Duodenal mucosa (tissue), 2 donors: ENCODE measurements around the gene CHRM3.

Source experiments
- H3K27ac ChIP-seq: one replicate; pipeline ENCODE4 v1.7.0; 2013; ENCODE audit warnings: low read depth, low read length
- H3K27me3 ChIP-seq, 2 donors: one replicate each; pipeline ENCODE4 v1.7.0; 2013; ENCODE audit warnings: low read length in 2 of 2, control low read depth in 1 of 2; ENCODE audit not compliant: insufficient read depth in 2 of 2, control insufficient read depth in 1 of 2
- H3K36me3 ChIP-seq, 2 donors: one replicate each; pipeline ENCODE4 v1.7.0; 2013; ENCODE audit warnings: low read length in 2 of 2, control low read depth in 1 of 2; ENCODE audit not compliant: insufficient read depth in 2 of 2, control insufficient read depth in 1 of 2
- H3K4me1 ChIP-seq, 2 donors: one replicate each; pipeline ENCODE4 v1.7.0; 2013; ENCODE audit warnings: low read length in 2 of 2, control low read depth in 1 of 2; ENCODE audit not compliant: insufficient read depth in 2 of 2, control insufficient read depth in 1 of 2
- H3K4me3 ChIP-seq, 2 donors: one replicate each; pipeline ENCODE4 v1.7.0; 2013; ENCODE audit warnings: low read length in 2 of 2, low read depth in 1 of 2
- H3K9ac ChIP-seq, 2 donors: one replicate each; pipeline ENCODE4 v1.7.0; 2013; ENCODE audit warnings: low read length in 2 of 2, low read depth in 1 of 2
- H3K9me3 ChIP-seq, 2 donors: one replicate each; pipeline ENCODE4 v1.7.0; 2013; ENCODE audit warnings: low read length in 2 of 2, control low read depth in 1 of 2; ENCODE audit not compliant: control insufficient read depth in 1 of 2

Gene CHRM3

DNA sequence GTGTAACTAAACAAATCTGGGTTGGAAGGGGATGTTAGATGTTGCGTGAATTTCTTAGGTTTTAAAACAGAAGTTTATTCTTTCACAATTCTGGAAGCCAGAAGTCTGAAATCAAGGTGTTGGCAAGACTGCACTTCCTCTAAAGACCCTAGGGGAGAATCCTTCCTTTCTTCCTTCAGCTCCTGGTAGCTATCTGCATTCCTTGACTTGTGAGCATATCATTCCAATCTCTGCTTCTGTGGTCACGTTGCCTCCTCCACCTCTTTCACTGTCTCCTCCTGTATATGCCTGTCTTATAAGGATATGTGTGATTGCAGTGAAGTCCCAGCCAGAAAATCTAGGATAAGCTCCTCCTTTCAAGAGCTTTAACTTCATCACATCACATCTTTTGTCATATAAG lies 7.7 kb downstream of the CHRM3 start:
- no peak overlapping the region for H3K27ac ChIP-seq
- H3K9ac ChIP-seq: no peak overlapping the region
- H3K9me3 ChIP-seq: no peaks in the 10 kb centered on the region
- no peak overlapping the region for H3K4me3 ChIP-seq
- H3K27me3 ChIP-seq: no peaks in the 10 kb centered on the region
- H3K4me1 ChIP-seq: no peaks in the 10 kb centered on the region
- no peaks in the 10 kb centered on the region for H3K36me3 ChIP-seq

GRCh38 chr1:239413916-239414315 lies 27.5 kb downstream of the CHRM3 start:
- Histone ChIP-seq H3K4me3 (no peak overlapping the region), H3K27ac (no peak overlapping the region), H3K9ac (no peak overlapping the region), H3K27me3 (no peaks in the 10 kb centered on the region), H3K36me3 (no peaks in the 10 kb centered on the region), H3K9me3 (no peaks in the 10 kb centered on the region), H3K4me1 (no peaks in the 10 kb centered on the region)

DNA sequence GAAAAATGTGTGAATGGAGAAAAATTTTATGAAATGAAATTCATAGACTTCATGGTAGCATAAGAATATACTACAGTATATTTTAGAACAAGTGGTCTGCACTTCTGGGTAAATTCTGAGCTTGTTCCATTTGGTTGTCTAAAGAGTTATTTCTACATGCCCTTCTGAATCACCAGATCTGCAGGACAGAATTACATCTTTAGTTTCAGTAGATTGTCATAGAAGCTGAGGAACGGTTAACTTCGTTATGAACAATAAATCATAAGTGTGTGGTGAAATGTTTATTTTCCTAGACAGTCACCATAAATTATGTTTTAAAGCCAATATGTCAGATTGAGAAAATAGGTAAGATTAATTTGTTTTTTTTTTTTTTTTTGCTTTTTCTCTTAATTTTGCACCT lies 30.9 kb downstream of the CHRM3 start:
- Histone ChIP-seq H3K4me1 (no peaks in the 10 kb centered on the region), H3K27me3 (no peaks in the 10 kb centered on the region), H3K27ac (no peak overlapping the region), H3K9ac (no peak overlapping the region), H3K36me3 (no peaks in the 10 kb centered on the region), H3K9me3 (no peaks in the 10 kb centered on the region), H3K4me3 (no peak overlapping the region)

DNA sequence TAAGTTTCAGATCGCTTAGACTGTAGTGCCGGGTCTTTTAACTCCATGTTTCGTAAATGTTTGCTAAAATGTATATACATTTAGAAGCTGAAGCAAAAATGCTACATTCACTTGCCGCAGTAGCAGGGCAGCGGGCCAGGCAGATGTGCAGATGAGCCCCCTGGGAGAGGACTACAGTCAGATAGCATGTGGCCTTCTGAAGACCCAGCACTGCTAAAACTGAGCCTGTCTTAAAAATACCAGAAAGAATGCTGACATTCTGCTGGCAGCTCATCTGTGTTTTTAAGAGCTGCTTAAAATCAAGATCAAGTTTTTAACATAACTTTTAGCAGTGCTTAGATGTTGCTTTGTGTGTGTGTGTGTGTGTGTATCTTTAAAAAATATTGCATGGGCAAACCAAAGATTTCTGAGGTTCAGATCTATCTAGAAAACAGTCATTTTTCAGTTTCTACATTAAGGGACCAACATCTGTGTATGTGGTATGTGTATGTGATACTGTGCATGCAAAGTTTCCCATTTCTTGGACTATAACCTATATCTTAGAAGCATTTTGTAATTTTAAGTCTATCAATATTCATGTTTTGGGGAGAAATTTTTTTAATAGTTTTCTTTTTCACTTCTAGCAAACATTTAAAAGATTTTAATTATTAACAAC lies 31.7 kb downstream of the CHRM3 start:
- Histone ChIP-seq H3K9me3 (no peaks in the 10 kb centered on the region), H3K36me3 (no peaks in the 10 kb centered on the region), H3K27me3 (no peaks in the 10 kb centered on the region), H3K4me1 (no peaks in the 10 kb centered on the region), H3K4me3 (no peak overlapping the region), H3K9ac (no peak overlapping the region), H3K27ac (no peak overlapping the region)

DNA sequence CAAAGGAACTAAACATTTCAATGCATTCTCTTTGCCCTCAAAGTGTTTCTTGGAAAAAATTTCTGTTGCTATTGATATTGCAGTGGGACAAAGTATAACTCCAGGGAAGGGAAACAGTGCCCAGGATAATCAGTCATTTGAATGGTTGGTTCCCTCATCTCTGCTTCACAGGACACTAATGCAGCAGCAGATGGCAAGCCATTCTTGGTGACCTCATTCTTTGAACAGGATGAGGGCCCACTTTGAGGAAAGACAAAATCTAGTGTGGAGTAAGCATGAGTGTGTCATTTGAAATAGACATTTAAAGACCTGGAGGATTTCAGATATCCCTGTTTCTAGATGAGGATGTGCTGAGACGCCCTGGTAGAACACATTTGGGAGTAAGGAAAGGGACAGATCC lies 32.3 kb downstream of the CHRM3 start:
- H3K36me3 ChIP-seq: no peaks in the 10 kb centered on the region
- H3K9ac ChIP-seq: no peak overlapping the region
- no peaks in the 10 kb centered on the region for H3K4me1 ChIP-seq
- H3K9me3 ChIP-seq: no peaks in the 10 kb centered on the region
- no peak overlapping the region for H3K4me3 ChIP-seq
- H3K27ac ChIP-seq: no peak overlapping the region
- H3K27me3 ChIP-seq: no peaks in the 10 kb centered on the region

DNA sequence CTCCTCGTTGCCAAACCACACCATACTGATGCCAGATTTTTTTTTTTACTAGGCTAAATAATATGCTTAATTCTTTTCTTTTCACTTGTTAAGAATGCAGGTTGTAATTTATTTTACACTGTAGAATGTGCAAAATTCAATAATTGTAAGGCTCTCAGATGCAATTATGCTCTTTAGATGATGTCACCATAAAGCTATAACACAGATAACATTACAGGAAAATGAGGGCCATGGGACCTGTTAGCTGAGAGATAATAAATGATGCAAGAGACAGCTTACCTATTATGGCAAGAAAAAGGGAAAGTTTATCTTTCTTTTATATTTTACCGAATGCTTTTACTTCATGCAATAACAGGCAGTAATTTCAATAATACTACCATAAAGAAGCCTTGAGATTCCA lies 35.4 kb downstream of the CHRM3 start:
- H3K36me3 ChIP-seq: no peaks in the 10 kb centered on the region
- no peak overlapping the region for H3K27ac ChIP-seq
- H3K4me1 ChIP-seq: no peaks in the 10 kb centered on the region

DNA sequence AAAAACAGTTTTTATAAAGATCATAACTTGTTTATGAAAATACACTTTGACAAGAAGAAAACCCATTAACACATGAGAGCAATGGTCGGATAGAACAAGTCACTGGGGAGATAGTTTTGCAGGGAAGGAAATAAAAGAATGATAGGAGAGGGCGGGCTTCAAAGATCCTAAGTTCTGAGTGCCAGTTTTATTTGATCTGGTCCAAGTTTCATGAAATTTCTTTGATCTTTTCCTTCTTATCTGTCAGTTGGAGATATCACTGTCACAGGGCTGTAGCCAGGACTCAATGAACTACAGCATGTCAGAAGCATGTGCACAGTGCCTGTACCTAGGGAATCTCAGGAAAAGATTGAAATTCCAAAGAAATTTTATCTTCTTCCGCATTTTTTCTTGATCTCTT lies 36.5 kb downstream of the CHRM3 start:
- Histone ChIP-seq H3K27ac (no peak overlapping the region), H3K4me3 (no peak overlapping the region), H3K4me1 (no peaks in the 10 kb centered on the region), H3K9me3 (no peaks in the 10 kb centered on the region), H3K9ac (no peak overlapping the region), H3K27me3 (no peaks in the 10 kb centered on the region), H3K36me3 (no peaks in the 10 kb centered on the region)

More for the DNA sequence above, 35.4 kb downstream of the CHRM3 start:
- H3K27me3 ChIP-seq: no peaks in the 10 kb centered on the region
- H3K4me3 ChIP-seq: no peak overlapping the region
- H3K9ac ChIP-seq: no peak overlapping the region
- H3K9me3 ChIP-seq: no peaks in the 10 kb centered on the region

DNA sequence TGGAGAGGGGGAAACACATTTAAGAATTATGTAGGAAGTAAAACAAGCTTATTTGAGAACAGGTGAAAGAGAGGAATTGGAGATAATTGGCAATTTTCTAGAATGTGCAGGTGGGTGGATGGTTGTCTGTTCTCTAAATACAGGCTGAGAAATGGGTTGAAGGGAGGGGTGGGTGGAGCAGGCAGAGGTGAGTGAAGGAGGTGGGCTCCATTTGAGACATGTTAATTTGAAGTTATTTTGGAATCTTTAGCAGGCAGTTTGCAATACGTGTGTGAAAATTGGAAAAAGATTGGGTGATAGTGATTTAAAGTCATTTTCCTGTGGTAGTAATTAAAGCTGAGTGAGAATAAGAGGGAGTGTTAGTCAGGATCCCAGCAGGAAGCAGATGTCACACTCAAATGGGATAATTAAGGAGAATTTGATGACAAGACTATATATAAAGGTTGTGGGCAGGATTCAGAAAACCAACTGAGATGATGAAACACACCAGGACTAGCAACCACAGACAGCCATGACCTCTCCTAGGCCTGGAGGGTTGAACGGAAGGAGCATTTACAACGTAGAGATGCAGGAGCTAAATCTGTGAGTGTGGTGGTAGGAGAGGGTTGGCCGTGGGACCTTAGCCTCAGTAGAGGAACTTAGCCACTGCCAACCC lies 40.6 kb downstream of the CHRM3 start:
- Histone ChIP-seq H3K27me3 (no peaks in the 10 kb centered on the region), H3K27ac (no peak overlapping the region), H3K9ac (no peak overlapping the region), H3K36me3 (no peaks in the 10 kb centered on the region), H3K4me1 (peaks cover 0 to 4% of the 10 kb centered on the region in 2 donors), H3K4me3 (no peak overlapping the region), H3K9me3 (no peaks in the 10 kb centered on the region)

- Histone ChIP-seq H3K4me1 (peaks cover 0 to 4% of the 10 kb centered on the region in 2 donors), H3K36me3 (no peaks in the 10 kb centered on the region), H3K4me3 (no peak overlapping the region), H3K27ac (no peak overlapping the region), H3K27me3 (no peaks in the 10 kb centered on the region), H3K9ac (no peak overlapping the region), H3K9me3 (no peaks in the 10 kb centered on the region)
These were observed 41.3 kb downstream of the CHRM3 start for GRCh38 chr1:239427712-239428111.

GRCh38 chr1:239428120-239428710 lies 41.8 kb downstream of the CHRM3 start:
- Histone ChIP-seq H3K27ac (no peak overlapping the region), H3K36me3 (no peaks in the 10 kb centered on the region), H3K27me3 (no peaks in the 10 kb centered on the region), H3K4me3 (no peak overlapping the region), H3K9me3 (no peaks in the 10 kb centered on the region), H3K4me1 (peaks cover 0 to 4% of the 10 kb centered on the region in 2 donors), H3K9ac (no peak overlapping the region)
